Occipital lobe (tissue), 2 donors: Measurements from ENCODE around the gene BRDT. TPM values are rescaled to one million over a fixed set of nuclear protein-coding genes. Genes with fewer than 3 reads are reported as not detected.
"Not testable (repeated sequence)": the region's sequence is repeated elsewhere in the genome, so short reads cannot be mapped to it uniquely, and the experiment has no call there.

Source experiments
- DNase-seq: peaks from one replicate; lab custom pipeline; 2025; lab: John Stamatoyannopoulos, UW
- total RNA-seq: library from RNA; depleted of rRNA; stranded (reverse); fragments of >200 nt; gene quantifications from one replicate; pipeline ENCODE4 v1.2.3, GENCODE V29; 2014

The BRDT gene
- total RNA-seq, 1 donor from 2014 or later: not detected

DNA sequence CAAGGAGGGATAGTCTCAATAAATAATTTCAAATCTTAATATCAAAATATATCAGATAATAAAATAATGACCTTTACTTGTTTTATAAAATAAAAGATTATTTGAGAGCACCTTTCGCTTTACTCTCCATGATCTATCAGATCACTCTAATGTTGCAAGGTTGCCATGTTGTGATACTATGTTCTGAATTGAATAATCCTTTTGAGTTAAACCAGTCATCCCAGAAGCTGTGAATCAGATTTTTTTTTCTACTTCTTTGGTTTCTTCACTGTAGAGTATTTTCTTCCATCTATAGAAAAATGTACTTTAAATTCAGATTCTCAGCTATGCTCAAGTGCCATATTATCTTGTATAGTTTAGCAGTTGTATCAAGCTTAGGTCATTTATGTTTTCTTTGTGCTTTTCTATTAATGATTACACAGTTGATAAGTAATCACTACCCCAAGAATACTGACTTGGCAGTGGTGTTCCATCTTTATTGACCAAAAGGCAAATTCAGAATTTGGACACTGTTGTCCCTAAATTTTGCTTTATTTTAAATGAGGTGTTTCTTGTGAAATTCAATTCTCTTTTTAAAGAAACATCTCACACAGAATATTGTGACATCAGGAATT lies 32.9 kb downstream of the BRDT start:
- no peak for DNase-seq

DNA sequence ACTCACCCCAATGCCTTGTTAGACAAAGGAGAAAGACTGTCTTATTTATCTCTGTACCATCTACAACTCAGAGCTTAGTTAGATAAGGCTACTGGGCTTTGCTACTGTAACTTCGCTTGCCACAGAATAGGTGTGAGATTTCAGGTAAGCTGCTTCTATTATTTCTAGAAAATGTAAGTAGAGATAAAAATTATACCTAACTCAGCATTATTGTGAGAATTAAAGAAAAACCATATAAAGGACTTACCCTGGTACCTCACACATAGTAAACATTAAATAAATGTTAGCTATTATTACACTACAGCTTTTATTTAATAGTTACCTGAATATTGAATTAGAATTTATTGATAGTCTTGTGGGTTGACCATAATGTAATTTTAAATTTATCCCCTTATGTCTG lies 44.1 kb downstream of the BRDT start:
- no peak for DNase-seq

- no peak for DNase-seq
Measured at GRCh38 chr1:91997607-91998195, 48.5 kb downstream of the BRDT start.

- no peak for DNase-seq
Measured at GRCh38 chr1:92004129-92004528, 54.9 kb downstream of the BRDT start.

DNA sequence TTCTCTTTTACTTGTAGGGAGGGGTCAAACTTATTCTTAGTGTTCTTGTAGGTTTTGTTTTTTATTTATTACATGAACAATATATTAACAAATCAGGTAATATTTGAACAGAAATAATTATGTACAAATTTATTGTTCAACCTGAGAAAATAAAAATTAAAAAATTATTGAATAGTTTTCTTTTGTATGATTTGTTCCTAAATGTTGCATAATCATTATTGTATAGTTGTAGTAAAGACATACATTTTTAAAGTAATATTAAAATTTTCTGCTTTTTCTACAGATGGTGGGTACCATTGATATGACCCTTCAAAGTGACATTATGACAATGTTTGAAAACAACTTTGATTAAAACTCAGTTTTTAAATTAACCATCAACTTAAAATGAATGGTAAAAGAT lies 64.7 kb downstream of the BRDT start:
- no peak for DNase-seq

- no peak for DNase-seq
Measured at GRCh38 chr1:92016720-92017316, 67.6 kb downstream of the BRDT start.

GRCh38 chr1:92017656-92018055 lies 68.5 kb downstream of the BRDT start:
- DNase-seq: no peak

DNA sequence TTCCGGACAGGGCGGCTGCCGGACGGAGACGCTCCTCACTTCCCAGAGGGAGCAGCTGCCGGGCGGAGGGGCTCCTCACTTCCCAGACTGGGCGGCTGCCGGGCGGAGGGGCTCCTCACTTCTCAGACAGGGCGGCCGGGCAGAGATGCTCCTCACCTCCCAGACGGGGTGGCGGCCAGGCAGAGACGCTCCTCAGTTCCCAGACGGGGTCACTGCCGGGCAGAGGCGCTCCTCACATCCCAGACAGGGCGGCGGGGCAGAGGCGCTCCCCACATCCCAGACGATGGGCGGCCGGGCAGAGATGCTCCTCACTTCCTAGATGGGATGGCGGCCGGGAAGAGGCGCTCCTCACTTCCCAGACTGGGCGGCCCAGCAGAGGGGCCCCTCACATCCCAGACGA lies 76.8 kb downstream of the BRDT start:
- DNase-seq: not testable (repeated sequence)

DNA sequence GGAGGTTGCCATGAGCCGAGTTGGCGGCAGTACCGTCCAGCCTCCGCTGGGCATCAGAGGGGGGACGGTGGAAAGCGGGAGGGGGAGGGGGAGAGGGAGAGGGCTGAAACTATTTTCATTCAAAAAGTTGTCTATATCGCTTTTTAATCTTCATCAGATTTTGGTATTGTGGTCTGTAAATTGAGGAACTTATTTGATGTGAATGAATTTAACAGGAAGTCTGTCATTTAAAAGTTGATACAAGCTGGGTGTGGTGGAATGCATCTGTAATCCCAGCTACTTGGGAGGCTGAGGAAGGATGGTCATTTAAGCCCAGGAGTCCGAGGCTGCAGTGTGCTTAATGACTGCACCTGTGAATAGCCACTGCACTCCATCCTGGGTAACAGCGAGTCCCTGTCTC lies 77.6 kb downstream of the BRDT start:
- no peak for DNase-seq

GRCh38 chr1:92029241-92029922 lies 80.2 kb downstream of the BRDT start:
- DNase-seq: no peak

GRCh38 chr1:92030656-92031107 lies 81.5 kb downstream of the BRDT start:
- no peak for DNase-seq

GRCh38 chr1:92031281-92032110 lies 82.3 kb downstream of the BRDT start:
- no peak for DNase-seq

DNA sequence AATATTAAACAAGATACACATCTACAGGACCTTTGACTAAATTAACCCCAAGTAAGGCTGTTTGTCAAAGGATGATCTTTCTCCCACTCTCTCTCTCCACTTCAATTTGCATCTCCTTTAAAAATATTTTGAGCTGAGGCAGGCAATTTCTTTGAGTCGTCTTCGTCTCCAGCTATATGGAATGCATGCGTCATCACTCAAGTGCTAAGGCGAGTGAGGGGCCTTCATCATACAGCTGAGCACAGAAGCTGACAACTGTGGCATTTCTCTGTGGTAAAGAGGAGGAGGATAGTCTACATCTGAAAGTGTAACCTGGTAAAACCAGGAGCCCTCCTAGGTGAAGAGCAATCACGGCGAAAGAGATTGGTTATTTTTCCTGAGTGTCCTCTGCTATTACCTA lies 88.2 kb downstream of the BRDT start:
- no peak for DNase-seq

DNA sequence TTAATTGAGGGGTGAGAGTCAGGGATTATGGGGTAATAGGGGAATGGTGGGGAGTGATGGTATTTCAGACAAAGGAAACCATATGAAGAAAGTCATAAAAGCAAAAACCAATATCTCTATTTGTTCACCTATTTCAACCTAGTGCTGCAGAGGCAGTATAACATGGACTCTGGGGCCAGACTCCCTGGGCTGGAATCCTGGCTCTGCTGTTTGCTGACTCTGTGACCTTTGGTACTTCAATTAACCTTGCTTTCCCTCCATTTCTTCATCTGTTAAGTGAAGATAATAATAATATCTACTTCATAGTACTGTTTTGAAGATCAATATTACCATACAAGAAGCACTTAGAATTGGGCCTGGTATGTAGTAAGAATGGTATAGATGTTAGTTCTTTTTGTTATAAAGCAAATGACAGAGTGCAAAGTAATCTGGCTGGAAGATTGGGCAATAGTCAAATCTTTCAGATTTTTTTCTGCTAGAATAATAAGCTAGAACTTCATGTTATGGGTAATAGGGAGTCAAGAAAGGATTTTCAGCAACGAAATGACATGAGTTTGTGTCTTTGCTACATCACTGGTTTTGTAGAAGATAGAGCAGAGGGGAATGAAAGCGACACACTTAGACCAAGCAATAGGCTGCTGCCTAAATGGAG lies 89.6 kb downstream of the BRDT start:
- no peak for DNase-seq

GRCh38 chr1:92040971-92041370 lies 91.8 kb downstream of the BRDT start:
- DNase-seq: no peak

DNA sequence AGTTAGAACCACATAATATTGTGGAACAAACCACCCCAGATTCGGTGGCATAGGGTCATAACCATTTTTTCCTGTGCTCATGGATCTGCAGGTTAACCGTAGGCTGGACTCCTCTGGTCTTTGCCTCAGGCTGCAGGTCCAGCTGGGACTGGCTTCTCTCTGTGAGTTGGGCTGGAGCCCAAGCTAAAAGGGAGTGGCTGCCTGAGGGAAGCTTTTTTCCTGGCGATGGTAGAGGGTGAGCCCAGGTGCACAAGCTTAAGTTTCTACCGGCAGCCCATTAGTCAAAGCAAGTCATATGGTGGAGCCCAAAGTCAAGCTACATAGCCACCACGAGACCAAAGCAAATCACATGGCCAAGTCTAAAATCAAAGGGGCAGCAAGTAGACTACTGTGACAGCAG lies 94.4 kb downstream of the BRDT start:
- no peak for DNase-seq

- no peak for DNase-seq
Measured at GRCh38 chr1:92045766-92046495, 96.7 kb downstream of the BRDT start.

- no peak for DNase-seq
Measured at GRCh38 chr1:92051948-92052347, 102.7 kb downstream of the BRDT start.
